ENCODE data around the gene PLA2G2D. TPM values are rescaled to one million over a fixed set of nuclear protein-coding genes. Genes with fewer than 3 reads are reported as not detected.

PLA2G2D gene
- total RNA-seq, 6 donors from 2014 or later = 0.13 to 0.29 TPM; not detected in 4

DNA sequence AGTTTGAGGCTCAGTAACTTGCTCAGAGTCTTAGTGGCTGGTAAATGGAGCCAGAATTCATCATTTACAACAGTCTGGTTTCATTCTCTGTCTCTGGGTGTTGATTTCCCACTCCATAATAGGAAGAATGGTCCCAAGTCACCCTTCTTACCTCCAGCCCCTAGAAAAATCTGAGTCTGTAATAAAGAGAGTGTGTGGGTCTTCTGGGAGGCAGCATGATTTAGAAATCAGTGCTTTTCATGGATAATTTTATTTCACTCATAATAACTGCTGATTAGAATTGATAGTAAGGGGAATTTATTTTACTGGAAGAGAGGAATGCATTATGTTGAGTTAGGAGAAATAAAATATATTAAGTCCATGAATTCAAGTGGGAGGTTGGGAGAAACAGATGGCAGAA, 2.1 kb downstream of the PLA2G2D start:
- DNase-seq = no peak

DNA sequence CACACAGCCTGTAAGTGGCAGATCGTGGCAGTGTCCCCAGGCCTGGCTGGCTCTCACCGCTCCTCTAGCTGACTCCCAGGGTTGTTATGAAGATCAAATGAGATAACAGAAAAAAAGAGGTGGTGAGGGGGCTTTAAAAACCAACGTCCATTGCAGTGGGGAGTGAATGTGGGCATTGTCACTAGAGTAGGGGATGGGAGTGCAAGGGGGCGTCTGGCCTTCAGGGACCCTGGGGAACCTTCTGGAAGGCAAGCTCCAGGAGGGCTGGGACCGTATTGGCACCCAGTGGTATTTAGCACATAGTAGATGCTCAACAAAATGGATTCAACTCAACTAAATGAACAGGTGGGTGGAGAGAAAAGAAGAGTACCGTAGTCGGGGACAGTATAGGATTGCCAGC, 3.4 kb downstream of the PLA2G2D start:
- 87 to 89% methylated on average over 7 of the region's 7 CpGs for WGBS, 2 donors
- Histone ChIP-seq H3K9me3 (no peaks in the 10 kb centered on the region), H3K4me1 (no peaks in the 10 kb centered on the region), H3K27ac (no peak overlapping the region), H3K27me3 (no peaks in the 10 kb centered on the region), H3K4me3 (no peak overlapping the region), H3K36me3 (no peaks in the 10 kb centered on the region)
- DNase-seq (no peak), ATAC-seq (ENCODE audit: low FRiP score in 2 of 2) (no peak)
- TF ChIP-seq, protein P1, sequence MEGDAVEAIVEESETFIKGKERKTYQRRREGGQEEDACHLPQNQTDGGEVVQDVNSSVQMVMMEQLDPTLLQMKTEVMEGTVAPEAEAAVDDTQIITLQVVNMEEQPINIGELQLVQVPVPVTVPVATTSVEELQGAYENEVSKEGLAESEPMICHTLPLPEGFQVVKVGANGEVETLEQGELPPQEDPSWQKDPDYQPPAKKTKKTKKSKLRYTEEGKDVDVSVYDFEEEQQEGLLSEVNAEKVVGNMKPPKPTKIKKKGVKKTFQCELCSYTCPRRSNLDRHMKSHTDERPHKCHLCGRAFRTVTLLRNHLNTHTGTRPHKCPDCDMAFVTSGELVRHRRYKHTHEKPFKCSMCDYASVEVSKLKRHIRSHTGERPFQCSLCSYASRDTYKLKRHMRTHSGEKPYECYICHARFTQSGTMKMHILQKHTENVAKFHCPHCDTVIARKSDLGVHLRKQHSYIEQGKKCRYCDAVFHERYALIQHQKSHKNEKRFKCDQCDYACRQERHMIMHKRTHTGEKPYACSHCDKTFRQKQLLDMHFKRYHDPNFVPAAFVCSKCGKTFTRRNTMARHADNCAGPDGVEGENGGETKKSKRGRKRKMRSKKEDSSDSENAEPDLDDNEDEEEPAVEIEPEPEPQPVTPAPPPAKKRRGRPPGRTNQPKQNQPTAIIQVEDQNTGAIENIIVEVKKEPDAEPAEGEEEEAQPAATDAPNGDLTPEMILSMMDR (IDR thresholded peaks at IDR 0.05) = no peak
- no peak for TF ChIP-seq POLR2AphosphoS5 (IDR thresholded peaks at IDR 0.05)
- no peak for TF ChIP-seq EP300 (IDR thresholded peaks at IDR 0.05)
- no peak for TF ChIP-seq POLR2A (IDR thresholded peaks at IDR 0.05)

More for the DNA sequence above, 2.1 kb downstream of the PLA2G2D start:
- Histone ChIP-seq H3K4me3 (no peak overlapping the region), H3K27ac (no peak overlapping the region), H3K9me3 (no peaks in the 10 kb centered on the region), H3K27me3 (no peaks in the 10 kb centered on the region), H3K36me3 (no peaks in the 10 kb centered on the region), H3K4me1 (no peaks in the 10 kb centered on the region)
- ATAC-seq (ENCODE audit: low FRiP score in 2 of 2) = no peak
- no peak for TF ChIP-seq POLR2A (IDR thresholded peaks at IDR 0.05)
- TF ChIP-seq, protein P1 (IDR thresholded peaks at IDR 0.05) = no peak

DNA sequence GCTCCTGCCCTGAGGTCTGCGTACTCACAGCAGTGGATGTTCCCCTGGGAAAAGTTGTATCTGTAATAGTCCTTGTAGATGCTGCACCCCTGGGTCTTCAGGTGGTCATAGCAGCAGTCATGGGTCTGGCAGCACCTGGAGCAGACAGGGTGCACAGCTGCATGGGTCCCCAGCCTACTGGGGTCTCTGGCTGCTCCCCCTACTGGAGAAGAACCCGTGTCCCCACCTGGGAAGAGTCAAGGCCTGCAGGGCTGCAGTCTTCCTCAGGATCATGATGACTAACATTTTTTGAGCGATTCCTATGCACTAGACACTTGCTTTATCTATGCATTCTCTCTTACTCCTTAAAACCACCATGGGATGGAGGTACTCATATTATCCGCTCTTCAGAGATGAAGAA, 3.9 kb downstream of the PLA2G2D start:
- 82 to 86% methylated on average over 4 of the region's 4 CpGs for WGBS, 2 donors
- TF ChIP-seq POLR2A (IDR thresholded peaks at IDR 0.05) (no peak), EP300 (IDR thresholded peaks at IDR 0.05) (no peak), POLR2AphosphoS5 (IDR thresholded peaks at IDR 0.05) (no peak)
- TF ChIP-seq, protein P1 (IDR thresholded peaks at IDR 0.05) = no peak
- no peak for DNase-seq
- Histone ChIP-seq H3K27ac (no peak overlapping the region), H3K4me3 (no peak overlapping the region), H3K27me3 (no peaks in the 10 kb centered on the region), H3K4me1 (no peaks in the 10 kb centered on the region), H3K36me3 (no peaks in the 10 kb centered on the region), H3K9me3 (no peaks in the 10 kb centered on the region)
- no peak for ATAC-seq (ENCODE audit: low FRiP score in 2 of 2)

DNA sequence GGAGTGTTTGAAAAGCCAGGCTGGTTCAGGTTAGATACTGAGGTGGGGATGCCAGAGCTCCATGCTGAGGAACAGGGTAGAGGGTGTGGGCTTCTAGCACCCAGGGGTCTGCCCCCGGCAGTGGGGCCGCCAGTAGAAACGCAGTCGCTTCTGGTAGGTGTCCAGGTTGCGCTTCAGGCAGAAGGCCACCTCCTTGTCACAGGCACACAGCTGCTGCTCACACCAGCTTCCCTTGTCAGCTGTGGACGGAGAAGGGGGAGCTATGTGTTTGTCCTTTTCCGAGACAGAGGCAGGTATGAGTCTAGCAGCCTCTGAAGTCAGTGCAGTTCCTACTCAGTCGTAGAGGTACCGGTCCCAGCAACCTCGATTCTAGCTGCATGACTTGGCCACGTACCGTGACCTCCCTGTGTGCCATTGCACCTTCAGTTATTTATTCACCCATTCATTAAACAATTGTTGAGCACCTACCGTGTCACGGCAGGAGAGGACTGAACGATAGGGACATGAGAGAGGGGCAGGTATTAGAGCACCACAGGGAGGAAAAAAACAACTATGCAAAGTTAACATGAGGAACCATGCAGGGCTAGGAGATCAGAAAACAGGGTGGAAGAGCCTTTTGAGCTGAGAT, 5.2 kb downstream of the PLA2G2D start:
- no peak for TF ChIP-seq EP300 (IDR thresholded peaks at IDR 0.05)
- TF ChIP-seq, protein P1 (IDR thresholded peaks at IDR 0.05) = no peak
- 70 to 75% methylated on average over 9 to 15 of the region's 15 CpGs for WGBS, 2 donors
- DNase-seq = no peak

DNA sequence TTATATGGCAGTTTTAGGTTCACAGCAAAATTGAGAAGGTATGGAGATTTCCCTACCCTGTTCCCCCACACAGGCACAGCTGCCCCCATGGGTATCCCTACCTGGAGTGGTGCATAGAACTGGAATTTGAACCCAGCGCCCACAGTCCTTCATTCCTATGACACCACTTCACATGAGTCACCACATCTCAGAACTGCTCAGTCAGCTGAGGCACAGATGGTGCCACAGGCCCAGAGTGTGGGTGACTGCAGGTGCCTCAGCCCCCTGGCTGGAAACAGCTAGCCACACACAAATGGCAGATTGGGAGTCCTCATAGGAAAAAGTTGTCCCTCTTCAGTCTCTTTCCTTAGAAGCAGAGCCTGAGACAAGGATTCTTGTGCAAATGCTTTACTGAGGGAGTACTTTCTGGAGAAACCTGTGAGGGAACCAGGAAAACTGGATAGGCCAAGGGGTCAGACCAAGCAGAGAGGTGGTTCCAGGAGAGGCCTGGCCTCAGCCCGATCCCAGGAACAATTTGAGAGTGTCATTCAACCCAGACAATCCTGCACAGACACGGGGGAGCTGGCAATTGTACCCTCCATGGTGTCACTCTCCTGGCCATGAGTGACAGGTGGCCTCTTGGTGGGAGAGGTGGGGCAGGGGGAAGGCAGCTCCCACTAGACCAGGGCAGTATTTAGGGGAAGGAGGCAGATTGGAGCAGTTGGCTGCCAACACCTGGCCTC, 6.9 kb downstream of the PLA2G2D start:
- H3K9me3 ChIP-seq = no peaks in the 10 kb centered on the region
- TF ChIP-seq EP300 (IDR thresholded peaks at IDR 0.05) (no peak), POLR2A (IDR thresholded peaks at IDR 0.05) (no peak), POLR2AphosphoS5 (IDR thresholded peaks at IDR 0.05) (no peak)
- TF ChIP-seq, protein P1 (IDR thresholded peaks at IDR 0.05) = no peak
- ATAC-seq (ENCODE audit: low FRiP score in 2 of 2) = no peak

More for the DNA sequence above, 5.2 kb downstream of the PLA2G2D start:
- ATAC-seq (ENCODE audit: low FRiP score in 2 of 2) = no peak
- Histone ChIP-seq H3K36me3 (no peaks in the 10 kb centered on the region), H3K27ac (no peak overlapping the region), H3K4me3 (no peak overlapping the region), H3K4me1 (peaks cover 0 to 6% (median 0%) of the 10 kb centered on the region in 4 donors), H3K9me3 (no peaks in the 10 kb centered on the region), H3K27me3 (no peaks in the 10 kb centered on the region)

More for the DNA sequence above, 6.9 kb downstream of the PLA2G2D start:
- Histone ChIP-seq H3K27ac (no peak overlapping the region), H3K27me3 (no peaks in the 10 kb centered on the region), H3K36me3 (no peaks in the 10 kb centered on the region), H3K4me1 (peaks cover 0 to 6% (median 0%) of the 10 kb centered on the region in 4 donors), H3K4me3 (no peak overlapping the region)
- WGBS, 2 donors = 91 to 100% methylated on average over 1 to 3 of the region's 3 CpGs
- DNase-seq = no peak

Measured in upper lobe of left lung (tissue), 6 donors.